Measurements from ENCODE around the gene CRB1.

The CRB1 gene

DNA sequence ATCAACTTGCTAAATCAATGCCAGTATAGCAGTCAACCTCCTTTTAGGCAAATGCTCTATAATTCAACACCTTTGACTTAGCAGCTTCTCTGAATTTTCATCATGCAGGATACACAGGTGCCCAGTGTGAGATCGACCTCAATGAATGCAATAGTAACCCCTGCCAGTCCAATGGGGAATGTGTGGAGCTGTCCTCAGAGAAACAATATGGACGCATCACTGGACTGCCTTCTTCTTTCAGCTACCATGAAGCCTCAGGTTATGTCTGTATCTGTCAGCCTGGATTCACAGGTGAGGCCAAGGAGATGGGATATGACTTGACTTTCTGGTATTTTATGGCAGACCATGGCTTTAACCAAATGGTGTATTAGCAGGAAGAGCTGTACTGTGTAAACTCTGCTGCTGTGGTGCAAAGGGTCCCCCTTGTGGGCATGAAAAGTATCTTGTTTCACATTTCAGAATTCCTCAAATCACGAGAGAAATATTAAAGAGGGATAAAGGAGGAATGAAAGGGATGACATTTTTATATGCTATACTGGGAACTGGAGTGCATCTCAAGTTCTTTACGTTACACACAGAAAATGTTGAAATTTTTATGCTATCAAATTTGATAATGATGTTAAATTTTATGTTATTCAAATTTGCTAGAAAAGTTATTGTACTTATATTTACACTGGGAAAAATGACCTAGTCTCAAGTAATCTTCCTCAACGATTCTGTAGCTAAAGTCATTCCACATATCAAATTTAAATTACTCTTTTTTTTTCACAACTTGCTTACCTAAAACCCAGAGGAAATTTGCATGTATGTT, 88.9 kb downstream of the CRB1 start (continued):
- TF ChIP-seq, protein P1, sequence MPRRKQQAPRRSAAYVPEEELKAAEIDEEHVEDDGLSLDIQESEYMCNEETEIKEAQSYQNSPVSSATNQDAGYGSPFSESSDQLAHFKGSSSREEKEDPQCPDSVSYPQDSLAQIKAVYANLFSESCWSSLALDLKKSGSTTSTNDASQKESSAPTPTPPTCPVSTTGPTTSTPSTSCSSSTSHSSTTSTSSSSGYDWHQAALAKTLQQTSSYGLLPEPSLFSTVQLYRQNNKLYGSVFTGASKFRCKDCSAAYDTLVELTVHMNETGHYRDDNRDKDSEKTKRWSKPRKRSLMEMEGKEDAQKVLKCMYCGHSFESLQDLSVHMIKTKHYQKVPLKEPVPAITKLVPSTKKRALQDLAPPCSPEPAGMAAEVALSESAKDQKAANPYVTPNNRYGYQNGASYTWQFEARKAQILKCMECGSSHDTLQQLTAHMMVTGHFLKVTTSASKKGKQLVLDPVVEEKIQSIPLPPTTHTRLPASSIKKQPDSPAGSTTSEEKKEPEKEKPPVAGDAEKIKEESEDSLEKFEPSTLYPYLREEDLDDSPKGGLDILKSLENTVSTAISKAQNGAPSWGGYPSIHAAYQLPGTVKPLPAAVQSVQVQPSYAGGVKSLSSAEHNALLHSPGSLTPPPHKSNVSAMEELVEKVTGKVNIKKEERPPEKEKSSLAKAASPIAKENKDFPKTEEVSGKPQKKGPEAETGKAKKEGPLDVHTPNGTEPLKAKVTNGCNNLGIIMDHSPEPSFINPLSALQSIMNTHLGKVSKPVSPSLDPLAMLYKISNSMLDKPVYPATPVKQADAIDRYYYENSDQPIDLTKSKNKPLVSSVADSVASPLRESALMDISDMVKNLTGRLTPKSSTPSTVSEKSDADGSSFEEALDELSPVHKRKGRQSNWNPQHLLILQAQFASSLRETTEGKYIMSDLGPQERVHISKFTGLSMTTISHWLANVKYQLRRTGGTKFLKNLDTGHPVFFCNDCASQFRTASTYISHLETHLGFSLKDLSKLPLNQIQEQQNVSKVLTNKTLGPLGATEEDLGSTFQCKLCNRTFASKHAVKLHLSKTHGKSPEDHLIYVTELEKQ (tag by site-specific recombination; IDR thresholded peaks at IDR 0.05; ENCODE audit: borderline replicate concordance) = no peak
- TF ChIP-seq ZNF501 (tag by site-specific recombination; IDR thresholded peaks at IDR 0.05) (0 out of 2 replicates have a peak, but pooled peaks have one; percentile 22), ZNF529 (tag by site-specific recombination; IDR thresholded peaks at IDR 0.05; ENCODE audit: insufficient replicate concordance) (no peak), ZFP3 (tag by site-specific recombination; IDR thresholded peaks at IDR 0.05; ENCODE audit: low read depth) (no peak), ZNF530 (tag by site-specific recombination; IDR thresholded peaks at IDR 0.05; ENCODE audit: low read depth) (no peak)
- TF ChIP-seq, protein P2, sequence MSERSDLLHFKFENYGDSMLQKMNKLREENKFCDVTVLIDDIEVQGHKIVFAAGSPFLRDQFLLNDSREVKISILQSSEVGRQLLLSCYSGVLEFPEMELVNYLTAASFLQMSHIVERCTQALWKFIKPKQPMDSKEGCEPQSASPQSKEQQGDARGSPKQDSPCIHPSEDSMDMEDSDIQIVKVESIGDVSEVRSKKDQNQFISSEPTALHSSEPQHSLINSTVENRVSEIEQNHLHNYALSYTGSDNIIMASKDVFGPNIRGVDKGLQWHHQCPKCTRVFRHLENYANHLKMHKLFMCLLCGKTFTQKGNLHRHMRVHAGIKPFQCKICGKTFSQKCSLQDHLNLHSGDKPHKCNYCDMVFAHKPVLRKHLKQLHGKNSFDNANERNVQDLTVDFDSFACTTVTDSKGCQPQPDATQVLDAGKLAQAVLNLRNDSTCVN (tag by site-specific recombination; optimal IDR thresholded peaks at IDR 0.05) = no peak

DNA sequence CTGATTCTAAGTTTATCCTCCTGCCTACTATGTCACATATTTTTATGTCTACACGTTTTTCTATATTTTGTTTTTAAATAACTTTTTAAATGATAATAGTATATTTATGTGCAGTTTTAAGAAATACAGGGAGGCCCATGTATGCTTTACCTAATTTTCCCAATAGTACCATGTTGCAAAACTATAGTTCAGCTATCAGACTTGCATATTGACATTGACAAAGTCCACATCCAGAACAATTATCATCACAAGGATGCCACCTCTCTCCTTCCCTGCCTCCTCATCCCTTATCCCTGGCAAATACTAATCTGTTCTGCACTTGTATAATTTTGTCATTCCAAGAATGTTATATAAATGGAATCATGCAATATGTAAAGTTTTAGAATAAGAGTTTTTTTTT, 90.9 kb downstream of the CRB1 start:
- no peaks in the 10 kb centered on the region for H3K9me3 ChIP-seq (ENCODE audit: control insufficient read depth, insufficient read depth, low read depth, low read length)
- no peak overlapping the region for H3K27ac ChIP-seq (ENCODE audit: extremely low read depth, low read depth, low read length)
- POLR2A ChIA-PET = no interaction called here
- H3K36me3 ChIP-seq (ENCODE audit: control insufficient read depth in 2 of 2, insufficient read depth in 1 of 2, low read length in 2 of 2) = no peaks in the 10 kb centered on the region
- no peaks in the 10 kb centered on the region for H3K4me1 ChIP-seq (ENCODE audit: control insufficient read depth, insufficient read depth, low read length)
- CTCF ChIA-PET = interaction anchor here (0.6 to 3.7 kb wide), 5 partner anchors 10 to 312 kb away, joined by 3 to 41 read pairs (median 5); no protein-coding TSS in a partner anchor
- no peak overlapping the region for H3K4me3 ChIP-seq (ENCODE audit: low read depth, low read length)
- TF ChIP-seq ZSCAN30 (tag by site-specific recombination; IDR thresholded peaks at IDR 0.05) = no peak
- TF ChIP-seq ZNF510 (tag by site-specific recombination; IDR thresholded peaks at IDR 0.05; ENCODE audit: insufficient replicate concordance) = no peak
- TF ChIP-seq ZNF776 (tag by site-specific recombination; IDR thresholded peaks at IDR 0.05; ENCODE audit: borderline replicate concordance) = no peak
- no peak for TF ChIP-seq ZNF221 (tag by site-specific recombination; IDR thresholded peaks at IDR 0.05; ENCODE audit: borderline replicate concordance)
- TF ChIP-seq GLI4 (tag by site-specific recombination; IDR thresholded peaks at IDR 0.05) = no peak
- TF ChIP-seq, protein P3, sequence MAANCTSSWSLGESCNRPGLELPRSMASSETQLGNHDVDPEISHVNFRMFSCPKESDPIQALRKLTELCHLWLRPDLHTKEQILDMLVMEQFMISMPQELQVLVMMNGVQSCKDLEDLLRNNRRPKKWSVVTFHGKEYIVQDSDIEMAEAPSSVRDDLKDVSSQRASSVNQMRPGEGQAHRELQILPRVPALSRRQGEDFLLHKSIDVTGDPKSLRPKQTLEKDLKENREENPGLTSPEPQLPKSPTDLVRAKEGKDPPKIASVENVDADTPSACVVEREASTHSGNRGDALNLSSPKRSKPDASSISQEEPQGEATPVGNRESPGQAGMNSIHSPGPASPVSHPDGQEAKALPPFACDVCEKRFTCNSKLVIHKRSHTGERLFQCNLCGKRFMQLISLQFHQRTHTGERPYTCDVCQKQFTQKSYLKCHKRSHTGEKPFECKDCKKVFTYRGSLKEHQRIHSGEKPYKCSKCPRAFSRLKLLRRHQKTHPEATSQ (tag by site-specific recombination; IDR thresholded peaks at IDR 0.05) = no peak
- no peak for TF ChIP-seq MZF1 (tag by site-specific recombination; IDR thresholded peaks at IDR 0.05; ENCODE audit: borderline replicate concordance)
- TF ChIP-seq ZNF658 (tag by site-specific recombination; IDR thresholded peaks at IDR 0.05) = no peak
- no peak for TF ChIP-seq ZNF121 (tag by site-specific recombination; IDR thresholded peaks at IDR 0.05)
- no peak for TF ChIP-seq ZNF792 (tag by site-specific recombination; IDR thresholded peaks at IDR 0.05)
- TF ChIP-seq ZFP3 (tag by site-specific recombination; IDR thresholded peaks at IDR 0.05; ENCODE audit: low read depth) = no peak

DNA sequence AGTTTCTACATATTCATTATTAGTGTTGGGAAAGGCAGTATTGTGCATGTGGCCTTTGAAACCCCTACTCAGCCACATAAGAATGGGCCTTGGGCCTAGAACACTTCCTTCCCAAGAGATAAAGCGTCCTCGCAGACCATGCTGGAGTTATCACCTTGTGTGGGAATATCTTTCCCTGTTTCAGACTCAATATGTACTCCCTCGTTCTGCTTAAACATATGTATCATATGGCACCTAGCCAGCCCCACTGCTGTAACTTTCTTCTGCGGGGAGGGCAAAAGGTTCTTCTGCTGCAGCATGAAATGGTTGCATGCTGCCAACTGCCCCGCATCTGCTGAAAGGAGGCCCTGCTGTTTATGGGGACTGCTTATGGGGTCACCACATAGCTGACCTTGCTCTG, 92.0 kb downstream of the CRB1 start:
- no peak overlapping the region for H3K4me3 ChIP-seq (ENCODE audit: low read depth, low read length)
- no peaks in the 10 kb centered on the region for H3K4me1 ChIP-seq (ENCODE audit: control insufficient read depth, insufficient read depth, low read length)
- no peak for TF ChIP-seq RBAK (tag by site-specific recombination; IDR thresholded peaks at IDR 0.05)
- TF ChIP-seq ZNF366 (tag by site-specific recombination; conservative IDR thresholded peaks at IDR 0.05) = no peak
- TF ChIP-seq ZNF48 (tag by site-specific recombination; IDR thresholded peaks at IDR 0.05) = no peak
- TF ChIP-seq ZNF792 (tag by site-specific recombination; IDR thresholded peaks at IDR 0.05) = no peak
- TF ChIP-seq ZNF530 (tag by site-specific recombination; IDR thresholded peaks at IDR 0.05; ENCODE audit: low read depth) = no peak
- TF ChIP-seq, protein P4, sequence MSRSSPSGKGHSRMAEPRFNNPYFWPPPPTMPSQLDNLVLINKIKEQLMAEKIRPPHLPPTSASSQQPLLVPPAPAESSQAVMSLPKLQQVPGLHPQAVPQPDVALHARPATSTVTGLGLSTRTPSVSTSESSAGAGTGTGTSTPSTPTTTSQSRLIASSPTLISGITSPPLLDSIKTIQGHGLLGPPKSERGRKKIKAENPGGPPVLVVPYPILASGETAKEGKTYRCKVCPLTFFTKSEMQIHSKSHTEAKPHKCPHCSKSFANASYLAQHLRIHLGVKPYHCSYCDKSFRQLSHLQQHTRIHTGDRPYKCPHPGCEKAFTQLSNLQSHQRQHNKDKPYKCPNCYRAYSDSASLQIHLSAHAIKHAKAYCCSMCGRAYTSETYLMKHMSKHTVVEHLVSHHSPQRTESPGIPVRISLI (tag by site-specific recombination; IDR thresholded peaks at IDR 0.05) = no peak
- no peak for TF ChIP-seq ZNF266 (tag by site-specific recombination; IDR thresholded peaks at IDR 0.05; ENCODE audit: low read depth)
- TF ChIP-seq ZBTB20 (tag by site-specific recombination; IDR thresholded peaks at IDR 0.05) = no peak
- TF ChIP-seq ZNF146 (tag by site-specific recombination; IDR thresholded peaks at IDR 0.05) = no peak
- ChIA-PET CTCF (no interaction called here), POLR2A (no interaction called here)
- no peaks in the 10 kb centered on the region for H3K9me3 ChIP-seq (ENCODE audit: control insufficient read depth, insufficient read depth, low read depth, low read length)
- no peak overlapping the region for H3K27ac ChIP-seq (ENCODE audit: extremely low read depth, low read depth, low read length)
- no peaks in the 10 kb centered on the region for H3K36me3 ChIP-seq (ENCODE audit: control insufficient read depth in 2 of 2, insufficient read depth in 1 of 2, low read length in 2 of 2)
